CD4-positive, alpha-beta T cell (primary cell): ENCODE measurements around the gene DOK3. TPM values are rescaled to one million over a fixed set of nuclear protein-coding genes. Genes with fewer than 3 reads are reported as not detected.

ENCODE experiments used
- ATAC-seq: fragments of 200-7000 bp; cut with Tn5 transposase; one replicate; pipeline ENCODE4 v1.10.0; 2022; ENCODE audit warnings: mild to moderate bottlenecking; ENCODE audit not compliant: poor library complexity
- CTCF ChIA-PET: fragments of 350-600 bp; sonication (Branson Sonifier 250); formaldehyde crosslinking; loops from one replicate; lab custom pipeline; 2021; ENCODE audit warnings: antibody characterized with exemption, inconsistent platforms; lab: Charles Lee
- POLR2A ChIA-PET: fragments of 350-600 bp; sonication (Branson Sonifier 250); formaldehyde crosslinking; loops from one replicate; lab custom pipeline; 2021; ENCODE audit warnings: antibody characterized with exemption, inconsistent platforms; lab: Charles Lee
- DNase-seq, 14 experiments: peaks; one replicate each; pipeline ENCODE4 v3.0.0-alpha.2; 2013 to 2020; ENCODE audit warnings: mixed read lengths in 2 of 14
- H3K27ac ChIP-seq, 2 donors: one replicate each; pipeline versions ENCODE4 v1.5.1 to v1.7.0; 2013; ENCODE audit warnings: low read length in 2 of 2, low read depth in 1 of 2, mild to moderate bottlenecking in 1 of 2
- H3K27me3 ChIP-seq, 2 experiments: 1 replicate in 1 of 2; 2 replicates in 1 of 2; pipeline versions ENCODE4 v1.6.1 to v1.7.0; 2013; ENCODE audit warnings: low read length in 2 of 2, control low read depth in 1 of 2, mild to moderate bottlenecking in 1 of 2, moderate library complexity in 1 of 2; ENCODE audit not compliant: insufficient read depth in 2 of 2, control insufficient read depth in 1 of 2
- H3K36me3 ChIP-seq: one replicate; pipeline ENCODE4 v1.6.1; 2013; ENCODE audit warnings: low read length, control low read depth; ENCODE audit not compliant: insufficient read depth
- H3K4me1 ChIP-seq: one replicate; pipeline ENCODE4 v1.6.1; 2013; ENCODE audit warnings: low read length, control low read depth; ENCODE audit not compliant: insufficient read depth
- H3K4me3 ChIP-seq: one replicate; pipeline ENCODE4 v1.5.1; 2013; ENCODE audit warnings: mild to moderate bottlenecking, low read length, moderate library complexity
- H3K9me3 ChIP-seq, 2 experiments: 1 replicate in 1 of 2; 2 replicates in 1 of 2; pipeline versions ENCODE4 v1.6.1 to v1.7.0; 2013; ENCODE audit warnings: low read length in 2 of 2, mild to moderate bottlenecking in 2 of 2, control low read depth in 1 of 2, moderate library complexity in 1 of 2; ENCODE audit not compliant: control insufficient read depth in 1 of 2, insufficient read depth in 1 of 2
- H3K27ac Mint-ChIP-seq: one replicate; pipeline ENCODE4 v1.8.0; 2020; ENCODE audit warnings: mixed read lengths
- H3K27me3 Mint-ChIP-seq: one replicate; pipeline ENCODE4 v1.8.0; 2021; ENCODE audit warnings: mixed read lengths
- H3K36me3 Mint-ChIP-seq: one replicate; pipeline ENCODE4 v1.8.0; 2021; ENCODE audit warnings: low read depth, mixed read lengths
- H3K4me1 Mint-ChIP-seq: one replicate; pipeline ENCODE4 v1.8.0; 2021; ENCODE audit warnings: low read depth, mixed read lengths
- H3K4me3 Mint-ChIP-seq: one replicate; pipeline ENCODE4 v1.8.0; 2020; ENCODE audit warnings: mild to moderate bottlenecking, mixed read lengths
- H3K9me3 Mint-ChIP-seq: one replicate; pipeline ENCODE4 v1.8.0; 2020; ENCODE audit warnings: mixed read lengths
- intact Hi-C, 2 experiments: fragments of 100-400 bp; cut with DNase I in 1 of 2; cut with micrococcal nuclease in 1 of 2; formaldehyde crosslinking; loops; one replicate each; pipeline versions ENCODE4 v1.15.1 to v1.9.0; 2023 to 2025; cut with DNase I, micrococcal nuclease
- total RNA-seq, 174 experiments: library from RNA in 2 of 174; stranded (reverse) in 2 of 174; gene quantifications; one replicate each; pipeline ENCODE4 v1.2.3 and lab custom pipeline; 2021 to 2026
- TF ChIP-seq, protein P1 (sequence below): fragments of 200-600 bp; IDR thresholded peaks from one replicate; pipeline ENCODE4 v1.8.0; 2022; ENCODE audit warnings: antibody characterized with exemption, mild to moderate bottlenecking

The DOK3 gene
- total RNA-seq, 2 experiments from 2014 or later: 1.3 to 1.4 TPM

DNA sequence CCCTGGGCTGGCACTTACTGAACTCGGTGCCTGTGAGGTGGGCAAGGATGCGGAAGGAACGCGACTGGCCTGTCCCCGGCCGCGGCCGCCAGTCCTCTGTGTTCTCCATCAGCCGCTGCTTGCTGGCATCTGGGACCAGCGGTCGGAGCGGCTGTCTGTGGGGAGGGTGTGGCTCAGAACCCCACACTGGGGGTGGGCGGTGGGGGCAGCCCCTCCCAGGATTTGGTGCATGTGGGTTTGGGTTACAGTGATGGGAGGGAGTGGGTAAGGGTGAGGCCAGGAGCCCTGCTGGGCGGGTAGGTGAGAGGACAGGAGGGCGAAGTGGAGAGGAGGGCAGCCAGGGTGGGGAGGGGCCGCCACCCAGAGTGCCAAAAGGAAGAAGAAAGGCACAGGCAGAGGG lies 18.6 kb downstream of the DOK3 start:
- ATAC-seq (no peak), DNase-seq (no peak)
- intact Hi-C loops: no loop called here
- TF ChIP-seq, protein P1, sequence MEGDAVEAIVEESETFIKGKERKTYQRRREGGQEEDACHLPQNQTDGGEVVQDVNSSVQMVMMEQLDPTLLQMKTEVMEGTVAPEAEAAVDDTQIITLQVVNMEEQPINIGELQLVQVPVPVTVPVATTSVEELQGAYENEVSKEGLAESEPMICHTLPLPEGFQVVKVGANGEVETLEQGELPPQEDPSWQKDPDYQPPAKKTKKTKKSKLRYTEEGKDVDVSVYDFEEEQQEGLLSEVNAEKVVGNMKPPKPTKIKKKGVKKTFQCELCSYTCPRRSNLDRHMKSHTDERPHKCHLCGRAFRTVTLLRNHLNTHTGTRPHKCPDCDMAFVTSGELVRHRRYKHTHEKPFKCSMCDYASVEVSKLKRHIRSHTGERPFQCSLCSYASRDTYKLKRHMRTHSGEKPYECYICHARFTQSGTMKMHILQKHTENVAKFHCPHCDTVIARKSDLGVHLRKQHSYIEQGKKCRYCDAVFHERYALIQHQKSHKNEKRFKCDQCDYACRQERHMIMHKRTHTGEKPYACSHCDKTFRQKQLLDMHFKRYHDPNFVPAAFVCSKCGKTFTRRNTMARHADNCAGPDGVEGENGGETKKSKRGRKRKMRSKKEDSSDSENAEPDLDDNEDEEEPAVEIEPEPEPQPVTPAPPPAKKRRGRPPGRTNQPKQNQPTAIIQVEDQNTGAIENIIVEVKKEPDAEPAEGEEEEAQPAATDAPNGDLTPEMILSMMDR: no peak
- Mint-ChIP-seq H3K27ac (no peak overlapping the region), H3K4me3 (no peak overlapping the region), H3K27me3 (no peaks in the 10 kb centered on the region), H3K36me3 (peaks cover 5% of the 10 kb centered on the region), H3K4me1 (peaks cover 2% of the 10 kb centered on the region), H3K9me3 (no peaks in the 10 kb centered on the region)
- Histone ChIP-seq H3K9me3 (no peaks in the 10 kb centered on the region), H3K36me3 (peaks cover 8% of the 10 kb centered on the region), H3K4me1 (peaks cover 18% of the 10 kb centered on the region), H3K27ac (no peak overlapping the region), H3K27me3 (no peaks in the 10 kb centered on the region), H3K4me3 (no peak overlapping the region)
- ChIA-PET CTCF (no interaction called here), POLR2A (no interaction called here)

DNA sequence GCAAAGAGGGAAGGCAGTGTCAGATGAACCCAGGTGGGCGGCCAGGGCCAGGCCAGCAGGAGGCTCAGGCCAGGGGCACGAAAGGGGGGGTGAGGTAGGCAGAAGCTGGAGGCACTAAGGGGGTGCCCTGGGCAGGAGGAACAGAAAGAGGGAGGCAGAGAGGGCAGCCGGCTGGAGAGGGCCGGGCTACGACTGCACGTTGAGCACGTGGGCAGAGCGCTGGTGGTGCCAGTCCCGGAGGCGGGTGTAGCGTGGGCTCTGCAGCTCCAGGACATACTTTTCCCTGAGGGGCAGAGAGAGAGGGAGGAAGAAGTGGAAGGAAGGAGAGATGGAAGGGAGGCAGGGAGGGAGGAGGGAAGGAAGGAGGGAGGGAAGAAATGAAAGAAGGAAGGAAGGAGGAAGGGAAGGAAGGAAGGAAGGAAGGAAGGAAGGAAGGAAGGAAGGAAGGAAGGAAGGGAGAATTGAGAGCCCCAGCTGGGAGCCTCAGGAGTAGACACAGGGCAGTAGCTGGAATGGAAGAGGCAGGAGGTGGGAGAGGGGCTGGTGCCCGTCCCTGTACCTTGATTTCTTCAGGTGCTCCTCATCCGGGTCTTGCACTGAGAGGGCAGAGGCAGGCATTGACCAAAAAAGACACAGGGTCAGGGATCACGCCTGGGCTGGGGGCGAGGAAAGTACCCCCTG lies 19.2 kb downstream of the DOK3 start:
- Mint-ChIP-seq H3K36me3 (peaks cover 5% of the 10 kb centered on the region), H3K27ac (no peak overlapping the region), H3K4me3 (no peak overlapping the region), H3K27me3 (no peaks in the 10 kb centered on the region), H3K4me1 (no peaks in the 10 kb centered on the region), H3K9me3 (no peaks in the 10 kb centered on the region)
- POLR2A ChIA-PET: interaction anchor here (1.1 kb wide), 1 partner anchor 117 kb away, joined by 3 read pairs; no protein-coding TSS in a partner anchor
- peaks cover 14% of the 10 kb centered on the region for H3K4me1 ChIP-seq
- CTCF ChIA-PET: no interaction called here
- H3K36me3 ChIP-seq: peaks cover 8% of the 10 kb centered on the region
- intact Hi-C loops: no loop called here
- DNase-seq: no peak
- no peak overlapping the region for H3K4me3 ChIP-seq
- no peaks in the 10 kb centered on the region for H3K27me3 ChIP-seq
- TF ChIP-seq, protein P1: no peak
- no peak for ATAC-seq
- H3K9me3 ChIP-seq: no peaks in the 10 kb centered on the region
- no peak overlapping the region for H3K27ac ChIP-seq

DNA sequence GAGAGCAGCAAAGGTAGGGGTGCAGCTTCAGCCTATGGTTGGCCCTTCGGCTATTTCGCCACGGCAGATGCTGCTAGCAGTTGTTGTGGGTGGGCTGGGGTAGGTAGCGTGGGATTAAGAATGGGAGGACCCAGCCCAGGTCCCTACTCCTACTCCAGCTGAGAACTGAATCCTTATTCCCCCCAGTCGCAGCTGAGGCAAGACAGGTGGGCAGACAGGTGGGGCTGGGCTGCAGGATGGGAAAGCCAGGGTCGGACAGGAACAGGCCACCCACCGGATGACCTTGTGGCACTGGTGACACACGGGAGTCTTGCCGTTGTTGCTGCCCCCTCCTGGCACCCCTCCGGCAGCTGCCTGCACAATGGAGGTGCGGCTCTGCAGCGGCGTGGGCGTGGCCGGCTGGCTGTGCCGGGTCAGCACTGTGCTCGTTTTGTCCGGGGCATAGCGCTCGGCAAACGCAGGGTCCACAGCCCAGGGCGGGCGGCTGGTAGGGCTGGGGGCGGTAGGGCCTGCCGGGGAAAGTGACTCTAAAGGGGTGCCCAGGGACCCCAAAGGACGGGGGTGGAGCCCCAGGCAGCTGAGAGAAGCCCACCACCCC lies 20.4 kb downstream of the DOK3 start:
- H3K27ac Mint-ChIP-seq: no peak overlapping the region
- no peaks in the 10 kb centered on the region for H3K4me1 Mint-ChIP-seq
- no peaks in the 10 kb centered on the region for H3K27me3 Mint-ChIP-seq
- intact Hi-C loops: no loop called here
- H3K9me3 Mint-ChIP-seq: no peaks in the 10 kb centered on the region
- DNase-seq (no peak), ATAC-seq (no peak)
- Histone ChIP-seq H3K27me3 (no peaks in the 10 kb centered on the region), H3K4me1 (peaks cover 2% of the 10 kb centered on the region), H3K9me3 (no peaks in the 10 kb centered on the region), H3K36me3 (peaks cover 8% of the 10 kb centered on the region), H3K27ac (no peak overlapping the region), H3K4me3 (no peak overlapping the region)
- peaks cover 5% of the 10 kb centered on the region for H3K36me3 Mint-ChIP-seq
- H3K4me3 Mint-ChIP-seq: no peak overlapping the region
- TF ChIP-seq, protein P1: no peak
- POLR2A ChIA-PET: interaction anchor here (1.1 kb wide), 1 partner anchor 115 kb away, joined by 3 read pairs; no protein-coding TSS in a partner anchor
- CTCF ChIA-PET: interaction anchor here (1.0 kb wide), 1 partner anchor 99 kb away, joined by 3 read pairs; no protein-coding TSS in a partner anchor
